Kidney epithelial cell (primary cell): ENCODE data around the gene STX1B. TPM values are rescaled to one million over a fixed set of nuclear protein-coding genes. Genes with fewer than 3 reads are reported as not detected.
"Not testable (repeated sequence)": the region's sequence is repeated elsewhere in the genome, so short reads cannot be mapped to it uniquely, and the experiment has no call there.

Experiments used
- DNase-seq: peaks from one replicate; pipeline ENCODE4 v3.0.0-alpha.2; 2010; ENCODE audit warnings: low read depth
- H3K27me3 ChIP-seq: 2 replicates; pipeline ENCODE4 v1.6.0; 2011; ENCODE audit warnings: low read length; ENCODE audit not compliant: control insufficient read depth, insufficient read depth
- H3K36me3 ChIP-seq: 2 replicates; pipeline ENCODE4 v1.5.1; 2011; ENCODE audit warnings: low read length; ENCODE audit not compliant: control insufficient read depth, insufficient read depth
- H3K4me3 ChIP-seq: 2 replicates; pipeline ENCODE4 v1.5.1; 2011; ENCODE audit warnings: low read depth, mild to moderate bottlenecking, control low read depth, low read length
- CTCF ChIP-seq: IDR thresholded peaks from 2 replicates; pipeline ENCODE4 v1.5.1; 2011; ENCODE audit warnings: mild to moderate bottlenecking, moderate library complexity, low read length, control low read depth, inconsistent platforms; ENCODE audit not compliant: insufficient read depth, poor library complexity, severe bottlenecking
- total RNA-seq: library from RNA; depleted of rRNA; stranded (reverse); fragments of >200 nt; gene quantifications from 2 replicates; pipeline ENCODE4 v1.2.3, GENCODE V29; 2015

The STX1B gene
- total RNA-seq, 1 donor from 2014 or later, result 0.29 TPM

- DNase-seq, result no peak
- Histone ChIP-seq H3K36me3 (no peaks in the 10 kb centered on the region), H3K4me3 (no peak overlapping the region), H3K27me3 (no peaks in the 10 kb centered on the region)
- TF ChIP-seq CTCF, result no peak
Observed at GRCh38 chr16:31023252-31023602, 12.8 kb upstream of the STX1B start.

- Histone ChIP-seq H3K4me3 (no peak overlapping the region), H3K36me3 (no peaks in the 10 kb centered on the region), H3K27me3 (no peaks in the 10 kb centered on the region)
- TF ChIP-seq CTCF, result no peak
- DNase-seq, result no peak
Observed at GRCh38 chr16:31022544-31023251, 12.3 kb upstream of the STX1B start.

GRCh38 chr16:31020536-31020935 lies 10.1 kb upstream of the STX1B start:
- DNase-seq, result no peak
- H3K27me3 ChIP-seq, result no peaks in the 10 kb centered on the region
- H3K36me3 ChIP-seq, result no peaks in the 10 kb centered on the region
- no peak overlapping the region for H3K4me3 ChIP-seq
- TF ChIP-seq CTCF, result no peak

GRCh38 chr16:31017756-31018155 lies 7.3 kb upstream of the STX1B start:
- not testable (repeated sequence) for H3K36me3 ChIP-seq, H3K27me3 ChIP-seq, DNase-seq, H3K4me3 ChIP-seq

GRCh38 chr16:31016018-31016417 lies 5.6 kb upstream of the STX1B start:
- TF ChIP-seq CTCF, result peak; percentile 12
- Histone ChIP-seq H3K27me3 (peaks cover 11% of the 10 kb centered on the region), H3K4me3 (no peak overlapping the region), H3K36me3 (no peaks in the 10 kb centered on the region)
- no peak for DNase-seq

- H3K27me3 ChIP-seq, result peaks cover 12% of the 10 kb centered on the region
- DNase-seq, H3K4me3 ChIP-seq, H3K36me3 ChIP-seq: not testable (repeated sequence)
Observed at GRCh38 chr16:31013292-31013691, 2.9 kb upstream of the STX1B start.

GRCh38 chr16:31011815-31012214 lies 1.4 kb upstream of the STX1B start:
- peaks cover 12% of the 10 kb centered on the region for H3K27me3 ChIP-seq
- not testable (repeated sequence) for H3K36me3 ChIP-seq, DNase-seq, H3K4me3 ChIP-seq
